ENCODE results near the gene GYG1. TPM values are rescaled to one million over a fixed set of nuclear protein-coding genes. Genes with fewer than 3 reads are reported as not detected.

GYG1 gene
- total RNA-seq, 1 donor from 2014 or later: 45.6 TPM

DNA sequence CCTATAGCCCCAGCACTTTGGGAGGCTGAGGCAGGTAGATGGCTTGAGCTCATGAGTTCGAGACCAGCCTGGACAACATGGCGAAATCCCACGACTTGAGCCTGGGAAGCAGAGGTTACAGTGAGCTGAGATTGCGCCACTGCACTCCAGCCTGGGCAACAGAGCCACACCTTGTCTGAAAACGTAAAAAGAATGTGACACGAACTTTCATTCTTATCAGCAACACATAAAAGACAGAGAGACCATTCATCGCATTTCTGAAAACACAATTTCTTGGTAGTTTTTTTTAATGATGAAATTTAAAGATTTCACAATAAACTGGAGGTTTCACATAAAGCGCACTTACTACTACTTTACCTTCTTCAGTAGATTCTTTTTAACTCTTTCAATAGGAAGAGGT lies 76.5 kb downstream of the GYG1 start:
- DNase-seq: no peak
- intact Hi-C loops (cut with DNase I): no loop called here
- Histone ChIP-seq H3K4me3 (no peak overlapping the region), H3K4me1 (no peaks in the 10 kb centered on the region), H3K27me3 (no peaks in the 10 kb centered on the region), H3K27ac (no peak overlapping the region), H3K36me3 (peaks cover 43% of the 10 kb centered on the region), H3K9me3 (no peaks in the 10 kb centered on the region)
- TF ChIP-seq, protein P1, sequence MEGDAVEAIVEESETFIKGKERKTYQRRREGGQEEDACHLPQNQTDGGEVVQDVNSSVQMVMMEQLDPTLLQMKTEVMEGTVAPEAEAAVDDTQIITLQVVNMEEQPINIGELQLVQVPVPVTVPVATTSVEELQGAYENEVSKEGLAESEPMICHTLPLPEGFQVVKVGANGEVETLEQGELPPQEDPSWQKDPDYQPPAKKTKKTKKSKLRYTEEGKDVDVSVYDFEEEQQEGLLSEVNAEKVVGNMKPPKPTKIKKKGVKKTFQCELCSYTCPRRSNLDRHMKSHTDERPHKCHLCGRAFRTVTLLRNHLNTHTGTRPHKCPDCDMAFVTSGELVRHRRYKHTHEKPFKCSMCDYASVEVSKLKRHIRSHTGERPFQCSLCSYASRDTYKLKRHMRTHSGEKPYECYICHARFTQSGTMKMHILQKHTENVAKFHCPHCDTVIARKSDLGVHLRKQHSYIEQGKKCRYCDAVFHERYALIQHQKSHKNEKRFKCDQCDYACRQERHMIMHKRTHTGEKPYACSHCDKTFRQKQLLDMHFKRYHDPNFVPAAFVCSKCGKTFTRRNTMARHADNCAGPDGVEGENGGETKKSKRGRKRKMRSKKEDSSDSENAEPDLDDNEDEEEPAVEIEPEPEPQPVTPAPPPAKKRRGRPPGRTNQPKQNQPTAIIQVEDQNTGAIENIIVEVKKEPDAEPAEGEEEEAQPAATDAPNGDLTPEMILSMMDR (IDR thresholded peaks at IDR 0.05): no peak
- no peak for ATAC-seq

Other genes starting within 250 kb of the GYG1 start
- 6.9 TPM for gene CPB1, start 163.7 kb upstream of the GYG1 start, total RNA-seq
- gene CPA3, start 126.2 kb upstream of the GYG1 start, total RNA-seq: 53.1 TPM
- gene HLTF, start 95.0 kb downstream of the GYG1 start, total RNA-seq: 20.0 TPM
- 19.9 TPM for gene HPS3, start 138.1 kb downstream of the GYG1 start, total RNA-seq
- 3.4 TPM for gene CP, start 230.3 kb downstream of the GYG1 start, total RNA-seq